ENCODE measurements around the gene VSTM2L.

Gene VSTM2L

GRCh38 chr20:37943033-37943432, 40.1 kb downstream of the VSTM2L start:
- no peak for ATAC-seq
- TF ChIP-seq ZNF70 (CRISPR knock-in tag; IDR thresholded peaks at IDR 0.05) (no peak), OSR1 (CRISPR knock-in tag; IDR thresholded peaks at IDR 0.05) (no peak), ZFP30 (CRISPR knock-in tag; IDR thresholded peaks at IDR 0.05) (no peak), ZNF565 (CRISPR knock-in tag; conservative IDR thresholded peaks at IDR 0.05; ENCODE audit: low read depth) (no peak), TCF4 (CRISPR knock-in tag; IDR thresholded peaks at IDR 0.05; ENCODE audit: borderline replicate concordance) (no peak), CSDC2 (CRISPR knock-in tag; IDR thresholded peaks at IDR 0.05) (no peak), SNAI2 (CRISPR knock-in tag; IDR thresholded peaks at IDR 0.05) (no peak)

- TF ChIP-seq ZFP30 (CRISPR knock-in tag; IDR thresholded peaks at IDR 0.05) (no peak), CREB5 (CRISPR knock-in tag; IDR thresholded peaks at IDR 0.05; ENCODE audit: low read depth) (no peak), ARNTL (CRISPR knock-in tag; IDR thresholded peaks at IDR 0.05; ENCODE audit: borderline replicate concordance, low read depth) (no peak), POU6F1 (CRISPR knock-in tag; IDR thresholded peaks at IDR 0.05; ENCODE audit: borderline replicate concordance, low read depth) (no peak), ZC3H10 (CRISPR knock-in tag; IDR thresholded peaks at IDR 0.05) (no peak), CSRNP3 (CRISPR knock-in tag; IDR thresholded peaks at IDR 0.05) (no peak), PPARA (CRISPR knock-in tag; IDR thresholded peaks at IDR 0.05; ENCODE audit: borderline replicate concordance) (no peak), ZNF565 (CRISPR knock-in tag; conservative IDR thresholded peaks at IDR 0.05; ENCODE audit: low read depth) (no peak), OSR1 (CRISPR knock-in tag; IDR thresholded peaks at IDR 0.05) (no peak), ESRRG (CRISPR knock-in tag; IDR thresholded peaks at IDR 0.05) (no peak)
These were observed 40.9 kb downstream of the VSTM2L start for GRCh38 chr20:37943501-37944455.

GRCh38 chr20:37944456-37944981, 41.6 kb downstream of the VSTM2L start:
- ATAC-seq, result no peak
- TF ChIP-seq ZFP30 (CRISPR knock-in tag; IDR thresholded peaks at IDR 0.05) (no peak), POU6F1 (CRISPR knock-in tag; IDR thresholded peaks at IDR 0.05; ENCODE audit: borderline replicate concordance, low read depth) (no peak), ZC3H10 (CRISPR knock-in tag; IDR thresholded peaks at IDR 0.05) (no peak), ZNF8 (CRISPR knock-in tag; IDR thresholded peaks at IDR 0.05) (no peak), ISL1 (CRISPR knock-in tag; IDR thresholded peaks at IDR 0.05) (no peak), ESRRG (CRISPR knock-in tag; IDR thresholded peaks at IDR 0.05) (no peak), TCF4 (CRISPR knock-in tag; IDR thresholded peaks at IDR 0.05; ENCODE audit: borderline replicate concordance) (no peak), CSRNP3 (CRISPR knock-in tag; IDR thresholded peaks at IDR 0.05) (no peak), CSDC2 (CRISPR knock-in tag; IDR thresholded peaks at IDR 0.05) (no peak), OSR1 (CRISPR knock-in tag; IDR thresholded peaks at IDR 0.05) (no peak), RARB (CRISPR knock-in tag; IDR thresholded peaks at IDR 0.05) (no peak), ZNF565 (CRISPR knock-in tag; conservative IDR thresholded peaks at IDR 0.05; ENCODE audit: low read depth) (no peak), ARNTL (CRISPR knock-in tag; IDR thresholded peaks at IDR 0.05; ENCODE audit: borderline replicate concordance, low read depth) (no peak), ZNF70 (CRISPR knock-in tag; IDR thresholded peaks at IDR 0.05) (no peak), BACH2 (CRISPR knock-in tag; IDR thresholded peaks at IDR 0.05; ENCODE audit: borderline replicate concordance) (no peak), PPARA (CRISPR knock-in tag; IDR thresholded peaks at IDR 0.05; ENCODE audit: borderline replicate concordance) (no peak), SNAI2 (CRISPR knock-in tag; IDR thresholded peaks at IDR 0.05) (no peak), GLIS3 (CRISPR knock-in tag; IDR thresholded peaks at IDR 0.05) (no peak)

More at GRCh38 chr20:37943501-37944455, 40.9 kb downstream of the VSTM2L start:
- ATAC-seq, result no peak
